Liver (tissue), 3 donors: ENCODE measurements around the gene VAV3.

Source experiments
- FOXA1 ChIP-seq: IDR thresholded peaks from 2 replicates; pipeline ENCODE4 v1.6.1; 2016; ENCODE audit warnings: antibody characterized with exemption
- GABPA ChIP-seq, 2 donors: IDR thresholded peaks in 1 of 2; conservative IDR thresholded peaks in 1 of 2; 2 replicates each; pipeline ENCODE4 v1.6.1; 2016; ENCODE audit warnings: antibody characterized with exemption in 2 of 2, mild to moderate bottlenecking in 1 of 2, moderate library complexity in 1 of 2
- SP1 ChIP-seq: IDR thresholded peaks from 2 replicates; pipeline ENCODE4 v1.6.1; 2018; ENCODE audit warnings: antibody characterized with exemption, mild to moderate bottlenecking
- TF ChIP-seq, protein P1 (sequence below): fragments of 150-350 bp; IDR thresholded peaks from 2 replicates; pipeline ENCODE4 v1.5.1; 2017; ENCODE audit warnings: improper control_type of control experiment, low read depth, low read length; ENCODE audit not compliant: missing input control
- TF ChIP-seq, protein P2 (sequence below): IDR thresholded peaks from 2 replicates; pipeline ENCODE4 v1.6.1; 2016; ENCODE audit warnings: antibody characterized with exemption
- TF ChIP-seq, protein P3 (sequence below): IDR thresholded peaks from 2 replicates; pipeline ENCODE4 v1.6.1; 2016; ENCODE audit warnings: antibody characterized with exemption
- TF ChIP-seq, protein P4 (sequence below): IDR thresholded peaks from 2 replicates; pipeline ENCODE4 v1.6.1; 2016; ENCODE audit warnings: antibody characterized with exemption, mild to moderate bottlenecking
- donor health status: healthy.
- donor health status: healthy.

DNA sequence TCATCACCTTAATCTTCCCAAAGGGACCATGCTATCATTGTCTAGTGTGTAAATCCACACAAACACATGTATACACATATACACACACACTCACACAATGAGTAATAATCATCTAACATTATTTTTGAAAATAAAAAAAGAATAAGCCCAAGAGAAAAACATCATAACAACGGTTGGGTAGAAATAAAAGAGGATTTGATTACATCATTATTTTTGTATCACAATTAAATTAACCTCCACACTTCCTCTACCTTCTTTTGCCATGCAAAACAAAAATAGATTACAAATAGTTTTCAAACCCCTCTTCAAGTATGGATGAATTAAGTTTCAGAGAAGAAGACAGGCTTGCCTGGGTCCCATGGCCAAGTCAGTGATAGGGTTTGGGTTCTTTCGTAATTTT lies 238.1 kb downstream of the VAV3 start:
- TF ChIP-seq, protein P1, sequence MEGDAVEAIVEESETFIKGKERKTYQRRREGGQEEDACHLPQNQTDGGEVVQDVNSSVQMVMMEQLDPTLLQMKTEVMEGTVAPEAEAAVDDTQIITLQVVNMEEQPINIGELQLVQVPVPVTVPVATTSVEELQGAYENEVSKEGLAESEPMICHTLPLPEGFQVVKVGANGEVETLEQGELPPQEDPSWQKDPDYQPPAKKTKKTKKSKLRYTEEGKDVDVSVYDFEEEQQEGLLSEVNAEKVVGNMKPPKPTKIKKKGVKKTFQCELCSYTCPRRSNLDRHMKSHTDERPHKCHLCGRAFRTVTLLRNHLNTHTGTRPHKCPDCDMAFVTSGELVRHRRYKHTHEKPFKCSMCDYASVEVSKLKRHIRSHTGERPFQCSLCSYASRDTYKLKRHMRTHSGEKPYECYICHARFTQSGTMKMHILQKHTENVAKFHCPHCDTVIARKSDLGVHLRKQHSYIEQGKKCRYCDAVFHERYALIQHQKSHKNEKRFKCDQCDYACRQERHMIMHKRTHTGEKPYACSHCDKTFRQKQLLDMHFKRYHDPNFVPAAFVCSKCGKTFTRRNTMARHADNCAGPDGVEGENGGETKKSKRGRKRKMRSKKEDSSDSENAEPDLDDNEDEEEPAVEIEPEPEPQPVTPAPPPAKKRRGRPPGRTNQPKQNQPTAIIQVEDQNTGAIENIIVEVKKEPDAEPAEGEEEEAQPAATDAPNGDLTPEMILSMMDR = no peak
- TF ChIP-seq, protein P2, sequence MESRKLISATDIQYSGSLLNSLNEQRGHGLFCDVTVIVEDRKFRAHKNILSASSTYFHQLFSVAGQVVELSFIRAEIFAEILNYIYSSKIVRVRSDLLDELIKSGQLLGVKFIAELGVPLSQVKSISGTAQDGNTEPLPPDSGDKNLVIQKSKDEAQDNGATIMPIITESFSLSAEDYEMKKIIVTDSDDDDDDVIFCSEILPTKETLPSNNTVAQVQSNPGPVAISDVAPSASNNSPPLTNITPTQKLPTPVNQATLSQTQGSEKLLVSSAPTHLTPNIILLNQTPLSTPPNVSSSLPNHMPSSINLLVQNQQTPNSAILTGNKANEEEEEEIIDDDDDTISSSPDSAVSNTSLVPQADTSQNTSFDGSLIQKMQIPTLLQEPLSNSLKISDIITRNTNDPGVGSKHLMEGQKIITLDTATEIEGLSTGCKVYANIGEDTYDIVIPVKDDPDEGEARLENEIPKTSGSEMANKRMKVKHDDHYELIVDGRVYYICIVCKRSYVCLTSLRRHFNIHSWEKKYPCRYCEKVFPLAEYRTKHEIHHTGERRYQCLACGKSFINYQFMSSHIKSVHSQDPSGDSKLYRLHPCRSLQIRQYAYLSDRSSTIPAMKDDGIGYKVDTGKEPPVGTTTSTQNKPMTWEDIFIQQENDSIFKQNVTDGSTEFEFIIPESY = no peak
- no peak for TF ChIP-seq GABPA (IDR thresholded peaks at IDR 0.05 in 1 of 2, conservative IDR thresholded peaks at IDR 0.05 in 1 of 2)
- no peak for TF ChIP-seq SP1
- TF ChIP-seq, protein P3, sequence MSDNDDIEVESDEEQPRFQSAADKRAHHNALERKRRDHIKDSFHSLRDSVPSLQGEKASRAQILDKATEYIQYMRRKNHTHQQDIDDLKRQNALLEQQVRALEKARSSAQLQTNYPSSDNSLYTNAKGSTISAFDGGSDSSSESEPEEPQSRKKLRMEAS = no peak
- TF ChIP-seq, protein P4, sequence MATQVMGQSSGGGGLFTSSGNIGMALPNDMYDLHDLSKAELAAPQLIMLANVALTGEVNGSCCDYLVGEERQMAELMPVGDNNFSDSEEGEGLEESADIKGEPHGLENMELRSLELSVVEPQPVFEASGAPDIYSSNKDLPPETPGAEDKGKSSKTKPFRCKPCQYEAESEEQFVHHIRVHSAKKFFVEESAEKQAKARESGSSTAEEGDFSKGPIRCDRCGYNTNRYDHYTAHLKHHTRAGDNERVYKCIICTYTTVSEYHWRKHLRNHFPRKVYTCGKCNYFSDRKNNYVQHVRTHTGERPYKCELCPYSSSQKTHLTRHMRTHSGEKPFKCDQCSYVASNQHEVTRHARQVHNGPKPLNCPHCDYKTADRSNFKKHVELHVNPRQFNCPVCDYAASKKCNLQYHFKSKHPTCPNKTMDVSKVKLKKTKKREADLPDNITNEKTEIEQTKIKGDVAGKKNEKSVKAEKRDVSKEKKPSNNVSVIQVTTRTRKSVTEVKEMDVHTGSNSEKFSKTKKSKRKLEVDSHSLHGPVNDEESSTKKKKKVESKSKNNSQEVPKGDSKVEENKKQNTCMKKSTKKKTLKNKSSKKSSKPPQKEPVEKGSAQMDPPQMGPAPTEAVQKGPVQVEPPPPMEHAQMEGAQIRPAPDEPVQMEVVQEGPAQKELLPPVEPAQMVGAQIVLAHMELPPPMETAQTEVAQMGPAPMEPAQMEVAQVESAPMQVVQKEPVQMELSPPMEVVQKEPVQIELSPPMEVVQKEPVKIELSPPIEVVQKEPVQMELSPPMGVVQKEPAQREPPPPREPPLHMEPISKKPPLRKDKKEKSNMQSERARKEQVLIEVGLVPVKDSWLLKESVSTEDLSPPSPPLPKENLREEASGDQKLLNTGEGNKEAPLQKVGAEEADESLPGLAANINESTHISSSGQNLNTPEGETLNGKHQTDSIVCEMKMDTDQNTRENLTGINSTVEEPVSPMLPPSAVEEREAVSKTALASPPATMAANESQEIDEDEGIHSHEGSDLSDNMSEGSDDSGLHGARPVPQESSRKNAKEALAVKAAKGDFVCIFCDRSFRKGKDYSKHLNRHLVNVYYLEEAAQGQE = no peak
- no peak for TF ChIP-seq FOXA1
